AG04449 (cell line): ENCODE measurements around the gene PLA2G4F.

ENCODE experiments used
- CTCF ChIA-PET: fragments of 350-600 bp; formaldehyde crosslinking; extraction: SDS; loops from one replicate; lab custom pipeline; 2021; ENCODE audit warnings: antibody characterized with exemption; lab: Yijun Ruan, JAX
- POLR2A ChIA-PET: fragments of 400-600, 350-600 bp; formaldehyde crosslinking; extraction: SDS; loops from one replicate; lab custom pipeline; 2020; ENCODE audit warnings: antibody characterized with exemption, inconsistent platforms; lab: Yijun Ruan, JAX
- DNase-seq: peaks from one replicate; pipeline ENCODE4 v3.0.0-alpha.2; 2010; ENCODE audit warnings: low read depth, low spot score
- H3K4me3 ChIP-seq: 2 replicates; pipeline ENCODE4 v1.5.1; 2011; ENCODE audit warnings: low read depth, mild to moderate bottlenecking, control low read depth, low read length
- TF ChIP-seq, protein P1 (sequence below): IDR thresholded peaks from one replicate; pipeline ENCODE4 v1.5.1; 2011; ENCODE audit warnings: mild to moderate bottlenecking, moderate library complexity, low read length, control low read depth, inconsistent platforms; ENCODE audit not compliant: insufficient read depth; ENCODE audit errors: missing control alignments

The PLA2G4F gene

DNA sequence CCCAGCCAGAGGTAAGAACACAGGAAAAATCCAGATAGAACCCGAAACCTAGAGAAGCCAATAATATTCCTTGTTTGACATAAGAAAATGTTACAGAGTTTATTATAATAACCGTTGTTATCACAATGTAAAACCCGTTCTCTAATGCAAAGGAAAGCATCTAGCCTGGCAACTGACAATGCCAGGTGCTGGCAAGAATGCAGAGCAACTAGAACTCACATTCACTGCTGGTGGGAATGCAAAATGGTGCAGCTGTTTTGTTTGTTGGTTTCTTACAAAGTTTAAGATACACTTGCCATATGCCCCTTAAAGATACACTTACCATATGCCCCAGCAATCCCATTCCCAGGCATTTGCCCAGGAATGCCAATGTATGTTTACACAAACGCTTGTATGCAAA is 28.3 kb upstream of the PLA2G4F start:
- TF ChIP-seq, protein P1, sequence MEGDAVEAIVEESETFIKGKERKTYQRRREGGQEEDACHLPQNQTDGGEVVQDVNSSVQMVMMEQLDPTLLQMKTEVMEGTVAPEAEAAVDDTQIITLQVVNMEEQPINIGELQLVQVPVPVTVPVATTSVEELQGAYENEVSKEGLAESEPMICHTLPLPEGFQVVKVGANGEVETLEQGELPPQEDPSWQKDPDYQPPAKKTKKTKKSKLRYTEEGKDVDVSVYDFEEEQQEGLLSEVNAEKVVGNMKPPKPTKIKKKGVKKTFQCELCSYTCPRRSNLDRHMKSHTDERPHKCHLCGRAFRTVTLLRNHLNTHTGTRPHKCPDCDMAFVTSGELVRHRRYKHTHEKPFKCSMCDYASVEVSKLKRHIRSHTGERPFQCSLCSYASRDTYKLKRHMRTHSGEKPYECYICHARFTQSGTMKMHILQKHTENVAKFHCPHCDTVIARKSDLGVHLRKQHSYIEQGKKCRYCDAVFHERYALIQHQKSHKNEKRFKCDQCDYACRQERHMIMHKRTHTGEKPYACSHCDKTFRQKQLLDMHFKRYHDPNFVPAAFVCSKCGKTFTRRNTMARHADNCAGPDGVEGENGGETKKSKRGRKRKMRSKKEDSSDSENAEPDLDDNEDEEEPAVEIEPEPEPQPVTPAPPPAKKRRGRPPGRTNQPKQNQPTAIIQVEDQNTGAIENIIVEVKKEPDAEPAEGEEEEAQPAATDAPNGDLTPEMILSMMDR = no peak
- no peak for DNase-seq
- ChIA-PET CTCF (no interaction called here), POLR2A (no interaction called here)
- no peak overlapping the region for H3K4me3 ChIP-seq

DNA sequence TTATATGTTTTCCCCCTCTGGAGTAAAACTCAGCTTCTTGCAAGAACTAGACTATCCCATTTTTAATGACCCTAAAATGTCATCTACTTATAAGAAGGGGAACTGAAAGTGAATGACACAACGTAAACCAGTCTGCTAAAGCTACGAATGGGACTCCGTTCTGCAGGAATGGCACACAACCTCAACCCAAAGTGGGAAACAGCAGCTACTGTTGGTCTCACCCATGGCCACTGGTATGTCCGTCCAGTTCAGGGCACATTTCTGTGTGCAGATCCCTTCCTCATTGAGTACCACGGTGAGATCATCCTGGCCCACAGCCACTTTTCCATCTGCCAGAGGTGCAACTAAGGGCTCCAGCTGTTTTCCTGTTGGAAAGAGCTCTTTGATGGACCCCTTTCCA is 27.9 kb upstream of the PLA2G4F start:
- CTCF ChIA-PET = interaction anchor here (0.6 kb wide), 1 partner anchor 9 kb away, joined by 3 read pairs; no protein-coding TSS in a partner anchor
- TF ChIP-seq, protein P1 = no peak
- no peak for DNase-seq
- H3K4me3 ChIP-seq = no peak overlapping the region
- POLR2A ChIA-PET = no interaction called here

DNA sequence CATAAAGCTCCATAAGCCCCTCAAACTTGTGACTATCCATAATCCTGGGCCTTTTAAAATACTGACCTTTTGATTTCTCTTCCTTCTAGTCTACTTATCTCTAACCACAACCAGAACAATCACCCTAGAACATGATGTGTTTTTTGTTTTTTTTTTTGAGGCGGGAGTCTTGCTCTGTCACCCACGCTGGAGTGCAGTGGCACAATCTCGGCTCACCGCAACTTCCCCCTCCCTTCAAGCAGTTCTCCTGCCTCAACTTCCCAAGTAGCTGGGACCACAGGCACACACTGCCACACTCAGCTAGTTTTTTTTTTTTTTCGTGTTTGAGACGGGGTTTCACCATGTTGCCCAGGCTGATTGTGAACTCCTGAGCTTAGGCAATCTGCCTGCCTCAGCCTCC is 26.5 kb upstream of the PLA2G4F start:
- H3K4me3 ChIP-seq = no peak overlapping the region
- ChIA-PET POLR2A (no interaction called here), CTCF (interaction anchor here (1.7 to 2.0 kb wide), 2 partner anchors 9 to 294 kb away, joined by 3 to 4 read pairs; no protein-coding TSS in a partner anchor)
- DNase-seq = no peak
- TF ChIP-seq, protein P1 = no peak

DNA sequence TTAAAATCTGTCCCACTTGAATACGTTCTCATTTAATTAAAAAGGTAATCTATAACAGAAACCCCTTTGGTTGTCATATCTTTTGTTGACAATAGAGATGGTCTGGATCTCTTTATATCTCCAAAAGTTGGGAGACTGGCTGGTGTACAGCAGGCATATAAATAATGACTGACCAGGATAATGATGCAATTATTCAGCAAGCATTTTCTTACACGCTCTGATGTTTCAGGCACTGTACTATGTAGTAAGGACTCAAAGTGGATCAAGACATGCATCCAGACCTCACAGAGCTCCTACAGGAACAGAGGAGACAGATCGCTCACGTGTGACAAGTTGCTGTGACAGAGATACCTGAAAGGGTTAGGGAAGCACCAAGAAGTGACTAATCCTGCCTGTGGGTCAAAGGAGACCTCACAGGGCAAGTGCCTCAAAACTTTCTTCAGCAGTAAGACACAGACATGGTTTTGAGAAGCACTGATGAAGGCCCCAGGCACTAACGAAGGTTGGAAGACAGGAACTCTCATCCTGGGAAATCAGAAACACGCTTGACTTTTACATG is 26.0 kb upstream of the PLA2G4F start:
- DNase-seq = no peak
- CTCF ChIA-PET = interaction anchor here (1.1 to 2.0 kb wide), 3 partner anchors 10 to 294 kb away, joined by 3 to 4 read pairs (median 4); no protein-coding TSS in a partner anchor
- TF ChIP-seq, protein P1 = no peak
- H3K4me3 ChIP-seq = no peak overlapping the region
- POLR2A ChIA-PET = no interaction called here

DNA sequence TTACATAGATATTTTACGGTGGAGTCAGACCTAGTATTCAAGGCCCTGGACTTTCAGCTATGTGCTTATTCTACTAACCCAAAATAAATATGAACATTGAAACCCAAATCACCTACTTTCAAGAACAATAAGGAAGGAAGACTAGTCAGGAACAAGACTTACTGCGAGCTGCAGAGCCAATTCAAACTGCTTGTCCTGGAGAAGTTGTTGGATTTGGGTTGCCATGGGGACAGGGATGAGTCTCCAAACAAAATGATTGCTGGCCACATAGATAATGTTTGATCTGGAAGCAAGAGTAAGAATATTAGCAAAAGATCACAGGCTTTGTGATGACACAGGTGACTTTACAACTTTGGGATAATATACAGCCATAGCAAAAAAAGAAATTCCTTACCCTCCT is 21.6 kb upstream of the PLA2G4F start:
- TF ChIP-seq, protein P1 = no peak
- POLR2A ChIA-PET = no interaction called here
- CTCF ChIA-PET = interaction anchor here (1.1 kb wide), 1 partner anchor 91 kb away, joined by 3 read pairs; no protein-coding TSS in a partner anchor

DNA sequence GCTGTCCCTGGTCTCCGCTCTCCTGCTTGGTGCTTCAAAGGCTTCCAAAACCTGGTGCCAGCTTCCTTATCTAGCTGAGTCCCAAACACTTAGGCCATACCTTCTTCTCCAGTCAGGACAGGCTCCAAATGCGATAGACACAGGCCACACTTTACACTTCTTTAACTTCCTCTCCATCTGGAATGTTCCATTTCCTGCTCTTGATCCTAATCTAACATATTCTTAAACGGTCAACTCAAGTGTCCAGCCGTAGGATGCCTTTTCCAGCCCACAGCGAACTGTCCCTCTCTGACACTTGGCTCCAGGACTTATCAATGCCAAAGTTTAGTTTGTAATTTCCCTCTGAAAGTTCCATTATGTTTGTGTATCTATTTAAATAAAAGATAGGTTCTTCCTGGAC is 19.2 kb upstream of the PLA2G4F start:
- TF ChIP-seq, protein P1 = no peak
- ChIA-PET POLR2A (no interaction called here), CTCF (no interaction called here)
- DNase-seq = no peak
- H3K4me3 ChIP-seq = no peak overlapping the region

More for the DNA sequence above, 21.6 kb upstream of the PLA2G4F start:
- no peak overlapping the region for H3K4me3 ChIP-seq
- no peak for DNase-seq
